ENCODE results near the gene ZNF281.

The ZNF281 gene

DNA sequence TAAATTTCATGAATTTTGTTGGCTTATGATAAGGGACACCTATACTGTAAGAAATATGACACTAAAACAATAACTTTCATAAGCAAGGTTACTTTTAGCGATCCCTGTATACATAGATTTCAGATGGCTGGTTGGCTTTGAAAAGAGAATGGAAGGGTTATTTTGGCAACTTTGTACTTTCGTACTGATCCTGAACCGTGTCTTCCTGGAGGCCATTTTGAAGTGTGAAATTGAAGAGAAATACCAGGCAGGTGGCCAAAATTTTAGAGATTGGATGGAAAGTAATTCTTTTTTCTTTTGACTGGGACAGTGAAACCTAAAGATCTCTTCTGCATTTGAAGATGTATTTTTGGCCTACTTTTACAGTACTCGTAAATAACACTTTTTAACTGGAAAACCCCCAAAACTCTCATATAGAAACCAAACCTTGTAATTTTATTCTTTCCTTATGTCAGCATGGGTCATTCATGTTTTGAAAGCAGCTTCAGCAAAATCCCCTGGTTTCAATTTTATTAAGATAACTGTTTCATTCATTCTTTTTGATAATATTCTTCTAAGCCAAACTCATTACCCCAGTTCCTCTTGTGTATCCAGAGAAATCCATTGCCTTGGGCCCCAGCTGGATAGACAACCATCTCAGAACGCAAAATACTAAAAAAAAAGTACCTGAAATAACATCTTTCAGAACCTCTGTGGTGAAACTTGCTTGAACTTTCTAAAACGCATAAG, 38.4 kb upstream of the ZNF281 start:
- no peak overlapping the region for H3K4me3 ChIP-seq (ENCODE audit: control insufficient read depth, low read depth, low read length)
- DNase-seq (ENCODE audit: low read depth): no peak
- TF ChIP-seq, protein P1, sequence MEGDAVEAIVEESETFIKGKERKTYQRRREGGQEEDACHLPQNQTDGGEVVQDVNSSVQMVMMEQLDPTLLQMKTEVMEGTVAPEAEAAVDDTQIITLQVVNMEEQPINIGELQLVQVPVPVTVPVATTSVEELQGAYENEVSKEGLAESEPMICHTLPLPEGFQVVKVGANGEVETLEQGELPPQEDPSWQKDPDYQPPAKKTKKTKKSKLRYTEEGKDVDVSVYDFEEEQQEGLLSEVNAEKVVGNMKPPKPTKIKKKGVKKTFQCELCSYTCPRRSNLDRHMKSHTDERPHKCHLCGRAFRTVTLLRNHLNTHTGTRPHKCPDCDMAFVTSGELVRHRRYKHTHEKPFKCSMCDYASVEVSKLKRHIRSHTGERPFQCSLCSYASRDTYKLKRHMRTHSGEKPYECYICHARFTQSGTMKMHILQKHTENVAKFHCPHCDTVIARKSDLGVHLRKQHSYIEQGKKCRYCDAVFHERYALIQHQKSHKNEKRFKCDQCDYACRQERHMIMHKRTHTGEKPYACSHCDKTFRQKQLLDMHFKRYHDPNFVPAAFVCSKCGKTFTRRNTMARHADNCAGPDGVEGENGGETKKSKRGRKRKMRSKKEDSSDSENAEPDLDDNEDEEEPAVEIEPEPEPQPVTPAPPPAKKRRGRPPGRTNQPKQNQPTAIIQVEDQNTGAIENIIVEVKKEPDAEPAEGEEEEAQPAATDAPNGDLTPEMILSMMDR (conservative IDR thresholded peaks at IDR 0.05; ENCODE audit: control insufficient read depth, insufficient read depth, low read depth, low read length): no peak

DNA sequence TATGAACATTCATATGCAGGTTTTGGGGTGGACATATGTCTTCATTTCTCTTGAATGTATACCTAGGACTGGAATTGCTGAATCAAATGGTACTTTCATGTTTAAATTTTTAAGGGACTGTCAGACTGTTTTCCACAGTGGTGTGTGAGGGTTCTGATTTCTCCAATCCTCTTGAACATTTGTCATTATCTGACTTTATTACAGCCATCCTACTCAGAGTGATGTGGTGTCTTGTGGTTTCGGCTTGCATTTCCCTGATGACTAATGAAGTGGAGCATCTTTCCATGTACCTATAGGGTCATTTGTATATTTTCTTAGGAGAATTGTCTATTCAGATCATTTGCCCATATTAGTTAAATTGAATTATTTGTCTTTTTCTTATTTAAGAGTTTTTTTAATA, 35.4 kb upstream of the ZNF281 start:
- peak; percentile 86 for DNase-seq (ENCODE audit: low read depth)
- TF ChIP-seq, protein P1 (conservative IDR thresholded peaks at IDR 0.05; ENCODE audit: control insufficient read depth, insufficient read depth, low read depth, low read length): no peak
- no peak overlapping the region for H3K4me3 ChIP-seq (ENCODE audit: control insufficient read depth, low read depth, low read length)

- no peak overlapping the region for H3K4me3 ChIP-seq (ENCODE audit: control insufficient read depth, low read depth, low read length)
- no peak for DNase-seq (ENCODE audit: low read depth)
- TF ChIP-seq, protein P1 (conservative IDR thresholded peaks at IDR 0.05; ENCODE audit: control insufficient read depth, insufficient read depth, low read depth, low read length): no peak
Observed at GRCh38 chr1:200444478-200444877, 34.6 kb upstream of the ZNF281 start.

DNA sequence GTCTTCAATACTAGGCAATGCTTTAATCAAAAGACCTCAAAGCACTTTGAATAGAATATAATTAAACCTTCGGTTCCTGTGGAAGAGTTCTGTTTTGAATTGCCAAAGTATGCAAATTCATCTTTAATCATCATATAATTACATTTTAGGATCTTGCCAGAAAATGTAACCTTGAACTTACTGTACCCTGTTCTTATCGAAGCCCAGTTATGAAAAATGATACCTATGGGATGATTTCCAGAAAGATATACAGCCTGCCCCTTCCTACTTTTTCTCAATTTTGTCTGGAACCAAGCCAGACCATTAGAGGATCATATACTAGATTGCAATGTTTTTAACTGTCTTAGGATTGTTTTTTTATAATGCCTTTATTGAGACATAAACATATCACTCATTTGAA, 34.0 kb upstream of the ZNF281 start:
- no peak overlapping the region for H3K4me3 ChIP-seq (ENCODE audit: control insufficient read depth, low read depth, low read length)
- DNase-seq (ENCODE audit: low read depth): no peak
- TF ChIP-seq, protein P1 (conservative IDR thresholded peaks at IDR 0.05; ENCODE audit: control insufficient read depth, insufficient read depth, low read depth, low read length): no peak

GRCh38 chr1:200442537-200443156, 32.8 kb upstream of the ZNF281 start:
- TF ChIP-seq, protein P1 (conservative IDR thresholded peaks at IDR 0.05; ENCODE audit: control insufficient read depth, insufficient read depth, low read depth, low read length): no peak
- no peak for DNase-seq (ENCODE audit: low read depth)

DNA sequence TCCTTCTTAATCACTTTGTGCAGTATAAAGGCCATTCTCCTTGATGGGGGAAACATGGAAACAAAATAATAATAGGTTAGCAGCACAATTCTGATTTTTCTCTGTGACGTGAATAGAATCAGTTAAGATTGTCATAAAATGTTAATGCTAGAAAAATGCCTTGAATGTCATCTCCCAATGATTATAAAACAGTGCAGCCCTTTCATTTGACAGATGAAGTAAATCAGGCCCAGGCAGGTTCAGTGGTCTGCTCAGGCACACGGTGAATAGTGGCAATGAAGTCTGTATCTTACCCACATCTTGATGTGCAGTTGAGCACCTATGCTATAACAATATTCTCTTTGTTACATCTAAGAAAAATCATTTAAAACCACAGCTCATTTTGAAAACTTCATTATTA, 32.2 kb upstream of the ZNF281 start:
- DNase-seq (ENCODE audit: low read depth): no peak
- no peak overlapping the region for H3K4me3 ChIP-seq (ENCODE audit: control insufficient read depth, low read depth, low read length)
- TF ChIP-seq, protein P1 (conservative IDR thresholded peaks at IDR 0.05; ENCODE audit: control insufficient read depth, insufficient read depth, low read depth, low read length): no peak

More at GRCh38 chr1:200442537-200443156, 32.8 kb upstream of the ZNF281 start:
- H3K4me3 ChIP-seq (ENCODE audit: control insufficient read depth, low read depth, low read length): no peak overlapping the region

Measured in fibroblast of mammary gland (primary cell).